Stimulated activated CD4-positive, alpha-beta T cell treated with anti-CD3 and anti-CD28 coated beads, TNF-alpha, amount 100 ng/mL, for 24 hours (primary cell): ENCODE data around the gene PTTG2.
"Not testable (repeated sequence)": the region's sequence is repeated elsewhere in the genome, so short reads cannot be mapped to it uniquely, and the experiment has no call there.

Experiments
- DNase-seq, 3 experiments: peaks; one replicate each; pipeline ENCODE4 v3.0.0-alpha.2; 2020; ENCODE audit warnings: low read depth in 3 of 3

PTTG2 gene

DNA sequence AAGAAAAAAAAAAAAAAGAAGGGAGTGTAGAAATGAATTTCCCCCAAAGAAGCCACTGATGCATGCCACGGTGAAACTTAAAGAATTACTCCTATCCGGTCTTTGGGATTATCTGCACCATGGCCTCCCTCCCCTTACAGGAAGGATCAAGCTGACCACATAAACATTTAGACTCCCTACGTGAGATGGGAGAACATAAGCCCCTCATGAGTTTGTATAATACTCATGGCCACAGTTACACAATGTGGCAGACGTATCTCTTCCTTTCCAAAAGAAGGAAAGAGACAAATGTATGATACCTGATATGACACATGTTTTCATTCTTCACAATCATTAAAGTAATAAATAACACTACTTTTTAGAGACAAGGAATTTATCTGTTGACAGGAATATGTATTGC is 3.3 kb upstream of the PTTG2 start:
- no peak for DNase-seq

DNA sequence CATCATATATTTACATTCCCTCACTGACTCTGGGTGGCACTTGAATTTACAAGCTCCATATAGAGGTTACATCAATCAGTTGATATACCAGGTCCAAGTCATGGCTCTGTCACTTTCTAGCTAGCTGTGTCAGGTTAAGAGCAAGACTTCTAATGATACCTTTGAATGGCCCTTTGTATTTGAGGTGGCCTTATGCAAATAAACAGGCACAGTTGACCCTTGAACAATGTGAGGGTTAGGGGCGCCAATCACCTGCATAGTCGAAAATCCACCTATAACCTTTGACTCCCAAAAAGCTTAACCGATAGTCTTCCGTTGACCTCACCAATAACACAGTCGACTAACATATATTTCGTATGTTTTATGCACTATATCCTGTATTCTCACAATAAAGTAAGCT is 1.3 kb upstream of the PTTG2 start:
- DNase-seq = no peak

DNA sequence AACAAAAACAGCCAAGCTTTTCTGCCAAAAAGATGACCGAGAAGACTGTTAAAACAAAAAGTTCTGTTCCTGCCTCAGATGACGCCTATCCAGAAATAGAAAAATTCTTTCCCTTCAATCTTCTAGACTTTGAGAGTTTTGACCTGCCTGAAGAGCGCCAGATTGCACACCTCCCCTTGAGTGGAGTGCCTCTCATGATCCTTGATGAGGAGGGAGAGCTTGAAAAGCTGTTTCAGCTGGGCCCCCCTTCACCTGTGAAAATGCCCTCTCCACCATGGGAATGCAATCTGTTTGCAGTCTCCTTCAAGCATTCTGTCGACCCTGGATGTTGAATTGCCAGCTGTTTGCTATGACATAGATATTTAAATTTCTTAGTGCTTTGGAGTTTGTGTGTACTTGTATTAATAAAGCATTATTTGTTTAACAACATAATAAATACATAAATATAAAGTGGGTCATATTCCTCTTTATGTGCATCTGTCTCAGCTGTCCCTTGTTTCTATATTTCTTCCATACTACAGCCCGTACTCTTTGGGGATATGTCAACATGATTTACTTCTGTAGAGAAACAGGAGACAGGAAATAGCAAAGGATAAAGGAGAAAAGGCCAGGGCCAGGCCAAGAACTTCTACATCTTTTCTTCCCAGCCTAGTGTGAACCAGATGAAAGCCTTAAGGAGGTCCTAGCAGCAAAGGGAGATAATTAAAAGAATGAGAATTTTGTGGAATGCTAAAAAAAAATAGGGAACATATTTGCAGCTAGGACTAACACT is 667 bp downstream of the PTTG2 start:
- no peak for DNase-seq

DNA sequence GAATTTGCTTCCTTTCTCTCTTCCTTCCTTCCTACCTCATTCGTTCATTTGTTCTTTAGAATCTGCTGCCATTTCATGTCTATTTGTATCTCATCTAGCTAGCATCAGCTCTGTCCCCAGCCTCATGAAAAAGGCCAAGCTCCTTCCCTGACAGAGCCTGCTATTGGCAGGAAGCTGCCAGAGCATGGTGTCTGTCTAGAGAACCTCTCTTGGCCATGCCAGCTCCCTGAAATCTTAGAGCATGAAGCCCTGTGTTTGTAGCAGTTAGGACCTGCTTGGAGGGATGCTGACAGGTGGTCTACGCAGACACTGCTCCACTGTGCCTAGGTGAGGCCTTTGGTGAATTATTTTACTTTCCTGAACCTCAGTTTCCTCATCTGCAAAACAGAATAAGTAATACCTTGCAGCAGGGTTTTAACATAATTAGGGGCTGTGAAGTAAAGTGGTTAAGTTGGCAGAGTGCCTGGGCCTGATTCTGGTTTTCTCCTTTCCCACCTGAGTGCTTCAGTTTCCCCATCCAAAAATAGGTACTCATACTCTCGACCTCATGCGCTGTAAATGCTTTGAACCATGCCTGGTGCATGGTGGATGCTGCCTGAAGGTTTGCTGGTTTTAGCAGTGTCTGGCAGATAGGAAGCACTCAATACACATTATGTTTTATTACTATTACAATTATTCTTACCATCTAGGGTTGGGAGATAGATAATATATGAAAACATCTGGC is 4.7 kb downstream of the PTTG2 start:
- no peak for DNase-seq

DNA sequence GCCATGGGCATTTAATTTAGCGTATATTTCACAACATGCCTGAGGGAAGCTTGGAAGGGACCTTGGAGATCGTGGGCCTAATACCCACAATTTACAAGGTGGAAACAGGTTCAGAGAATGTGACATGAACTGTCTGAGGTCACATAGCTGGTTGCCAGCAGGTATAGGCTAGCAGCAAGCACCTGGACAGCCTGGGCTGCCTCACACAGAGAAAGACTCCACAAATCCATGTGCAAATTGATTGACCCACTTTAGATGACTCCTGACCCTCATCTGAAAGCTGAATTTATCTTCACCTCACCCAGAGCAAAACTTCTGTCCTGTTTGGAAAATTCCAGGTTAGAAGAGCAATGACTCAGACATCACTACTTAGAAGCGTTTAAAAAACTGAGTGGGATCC is 5.8 kb downstream of the PTTG2 start:
- DNase-seq = no peak

DNA sequence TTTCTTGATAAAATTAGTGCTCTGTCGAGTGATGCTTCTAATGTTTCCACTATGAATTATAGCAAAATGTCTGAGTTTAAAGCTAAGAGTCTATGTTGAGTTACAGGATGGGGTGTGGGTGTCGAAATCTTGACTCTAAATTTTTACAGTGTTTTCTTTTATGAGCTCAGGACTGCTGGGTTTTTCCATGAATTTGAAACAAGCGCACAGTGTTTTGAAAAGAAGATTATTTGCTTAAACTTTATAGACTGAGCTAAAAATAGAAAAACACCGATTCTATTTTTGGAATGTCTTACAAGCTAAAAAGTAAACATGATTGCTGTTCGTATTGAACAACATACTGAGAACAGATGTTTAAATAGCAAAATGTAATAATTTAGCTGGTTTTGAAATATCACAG is 7.5 kb downstream of the PTTG2 start:
- no peak for DNase-seq

DNA sequence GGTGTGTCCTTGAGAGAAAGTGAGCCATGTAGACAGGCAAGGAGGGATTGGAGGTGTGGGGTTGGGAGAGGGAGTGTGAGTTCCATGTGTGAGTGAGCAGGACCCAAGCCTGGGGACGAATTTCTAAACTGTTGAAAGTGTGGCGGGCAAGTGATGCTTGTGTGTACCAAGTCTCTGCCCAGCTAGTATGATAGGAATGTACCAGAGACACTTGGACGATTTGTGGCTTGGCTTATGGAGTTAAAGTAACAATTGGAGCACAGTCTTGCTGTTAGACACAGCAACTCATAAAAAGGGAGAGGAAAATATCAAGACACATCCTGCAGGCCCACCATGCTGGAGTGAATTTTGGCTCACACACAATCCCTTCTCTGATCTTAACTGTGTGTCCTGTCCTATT is 8.5 kb downstream of the PTTG2 start:
- DNase-seq = no peak

DNA sequence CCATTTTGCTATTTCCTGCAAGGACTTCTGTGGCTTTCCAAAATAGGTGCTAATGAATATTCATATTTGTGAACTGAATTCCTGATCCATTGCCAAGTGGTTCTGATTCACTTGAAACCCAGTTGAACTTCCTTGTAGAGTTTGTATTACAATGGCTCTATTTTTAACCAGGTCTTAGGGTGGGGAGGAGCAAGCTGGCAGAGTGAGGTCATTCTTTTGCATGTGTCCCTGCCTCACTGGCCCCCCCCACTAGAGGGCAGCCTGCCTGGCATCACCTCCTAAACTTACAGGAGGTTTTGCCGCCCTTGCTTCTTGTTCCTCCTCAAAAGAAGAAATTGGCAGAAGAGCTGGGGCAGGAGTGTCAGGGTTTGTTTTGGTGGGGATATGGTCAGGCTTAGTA is 10.5 kb downstream of the PTTG2 start:
- DNase-seq = peak; percentile 24 to 63 (median 38)

DNA sequence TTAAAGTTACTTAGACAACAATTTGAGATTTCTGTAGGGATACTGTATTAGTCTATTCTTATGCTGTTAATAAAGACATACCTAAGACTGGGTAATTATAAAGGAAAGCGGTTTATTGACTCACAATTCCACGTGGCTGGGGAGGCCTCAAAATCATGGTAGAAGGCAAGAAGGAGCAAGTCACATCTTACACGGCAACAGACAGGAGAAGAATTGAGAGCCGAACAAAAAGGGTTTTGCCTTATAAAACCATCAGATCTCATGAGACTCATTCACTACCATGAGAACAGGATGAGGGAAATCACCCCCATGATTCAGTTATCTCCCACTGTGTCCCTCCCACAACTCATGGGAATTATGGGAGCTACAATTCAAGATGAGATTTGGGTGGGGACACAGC is 11.0 kb downstream of the PTTG2 start:
- no peak for DNase-seq

DNA sequence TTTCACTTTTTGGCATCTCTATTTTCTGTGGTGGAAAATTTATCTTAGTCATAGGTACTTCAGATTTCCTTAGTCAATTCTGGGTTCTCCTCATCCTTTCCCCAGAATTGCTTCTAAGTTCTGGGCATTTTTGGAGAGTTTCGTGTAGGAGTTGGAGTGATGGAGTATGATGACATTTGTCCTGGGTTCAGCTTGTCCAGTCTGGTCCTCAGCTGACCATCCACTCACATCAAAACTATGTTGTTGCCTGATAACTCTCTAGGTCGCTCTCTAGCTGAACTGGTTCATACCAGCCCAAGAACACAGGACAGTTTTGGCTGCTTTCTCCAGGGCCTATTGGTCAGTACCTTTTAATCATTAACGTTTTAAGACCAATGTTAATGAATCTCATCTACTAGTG is 13.2 kb downstream of the PTTG2 start:
- DNase-seq = no peak

DNA sequence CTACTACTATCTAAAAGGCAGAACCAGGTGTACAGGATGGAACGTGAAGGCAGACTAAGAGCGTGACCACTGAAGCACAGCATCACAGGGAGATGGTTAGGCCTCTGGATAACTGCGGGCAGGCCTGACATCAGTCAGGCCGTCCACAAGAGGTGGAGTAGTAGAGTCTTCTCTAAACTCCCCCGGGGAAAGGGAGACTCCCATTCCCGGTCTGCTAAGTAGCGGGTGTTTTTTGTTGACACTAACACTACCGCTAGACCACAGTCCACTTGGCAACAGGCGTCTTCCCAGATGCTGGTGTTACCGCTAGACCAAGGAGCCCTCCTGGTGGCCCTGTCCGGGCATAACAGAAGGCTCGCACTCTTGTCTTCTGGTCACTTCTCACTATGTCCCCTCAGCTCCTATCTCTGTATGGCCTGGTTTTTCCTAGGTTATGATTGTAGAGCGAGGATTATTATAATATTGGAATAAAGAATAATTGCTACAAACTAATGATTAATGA is 15.2 kb downstream of the PTTG2 start:
- not testable (repeated sequence) for DNase-seq

DNA sequence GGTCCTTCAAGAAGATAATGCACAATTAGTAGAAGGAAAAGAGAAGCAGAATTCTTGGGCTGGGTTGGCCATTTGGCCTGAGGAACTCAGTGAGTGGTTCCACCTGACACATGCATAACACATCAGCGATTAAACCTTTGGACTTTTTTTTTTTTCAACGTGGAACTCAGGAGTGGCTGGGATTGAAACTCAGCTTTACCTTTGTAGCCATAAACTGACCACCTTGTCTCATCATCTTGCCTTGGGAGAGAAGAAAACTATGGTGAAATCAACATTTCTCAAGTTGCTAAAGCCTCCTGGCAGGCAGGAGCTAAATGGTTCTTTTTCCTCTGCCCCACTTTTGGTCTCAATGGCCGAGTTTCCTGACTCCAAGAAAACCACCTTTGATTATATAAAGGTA is 16.3 kb downstream of the PTTG2 start:
- DNase-seq = no peak

DNA sequence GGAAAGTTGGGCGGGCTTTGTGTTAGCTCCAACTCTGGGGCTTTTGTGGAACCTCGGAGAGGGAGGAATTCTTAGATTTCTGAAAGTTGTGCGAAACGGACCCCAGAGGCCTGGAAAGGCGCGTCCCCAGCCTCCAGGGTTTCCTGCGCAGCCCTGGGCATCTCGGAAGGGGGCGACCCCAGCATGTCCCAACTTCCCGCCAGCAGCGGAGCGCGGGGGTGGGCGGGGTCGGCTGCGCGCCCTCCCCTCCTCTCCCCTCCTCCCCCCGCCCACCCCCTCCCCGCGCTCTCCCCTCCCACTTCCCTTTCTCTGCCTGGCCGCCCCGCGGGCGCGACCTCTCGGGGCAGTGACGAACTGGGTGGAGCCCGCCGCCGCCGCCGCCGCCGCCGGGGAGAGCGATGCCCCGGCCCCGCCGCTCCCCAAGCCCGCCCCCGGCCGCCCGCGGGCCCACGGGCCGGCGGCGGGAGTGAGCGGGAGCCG is 16.8 kb downstream of the PTTG2 start:
- DNase-seq = peak; percentile 33 to 77 (median 58)

DNA sequence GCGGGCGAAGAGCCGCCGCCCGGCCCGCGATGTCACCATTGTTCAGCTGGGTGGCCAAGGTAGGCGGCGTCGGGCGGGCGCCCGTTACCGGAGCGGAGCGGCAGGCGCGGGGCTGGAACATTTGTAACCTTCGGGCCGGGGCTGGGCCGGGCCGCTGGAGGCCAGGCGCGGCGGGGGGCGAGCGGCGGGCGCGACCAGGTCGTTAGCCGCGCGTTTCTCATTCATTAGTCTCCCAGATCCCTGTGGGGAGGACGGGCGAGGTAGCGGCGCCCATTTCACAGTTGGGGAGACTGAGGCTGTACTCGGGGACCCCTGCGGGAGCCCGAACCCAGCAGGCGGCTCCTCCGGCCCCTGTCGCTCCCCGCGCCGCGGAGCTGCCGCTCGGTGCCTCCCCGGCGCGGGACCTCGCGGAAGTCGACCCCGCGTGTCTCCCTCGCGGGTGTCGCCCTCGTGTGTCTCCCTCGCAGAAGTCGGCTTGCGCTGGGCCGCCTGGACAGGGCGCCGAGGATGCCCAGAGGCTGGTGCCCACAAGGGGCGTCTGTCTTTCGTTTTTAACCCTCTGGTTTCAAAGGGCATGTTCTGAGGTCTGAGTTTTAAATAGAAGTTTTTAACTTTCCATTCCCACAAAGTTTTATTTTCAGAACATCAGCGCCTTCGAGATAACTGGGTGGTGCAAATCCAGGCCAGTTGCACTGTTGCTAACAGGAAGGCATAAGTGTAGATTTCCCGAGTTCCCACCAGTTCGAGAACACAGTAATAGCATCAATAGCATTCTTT is 17.5 kb downstream of the PTTG2 start:
- DNase-seq = peak; percentile 40 to 67 (median 47)

DNA sequence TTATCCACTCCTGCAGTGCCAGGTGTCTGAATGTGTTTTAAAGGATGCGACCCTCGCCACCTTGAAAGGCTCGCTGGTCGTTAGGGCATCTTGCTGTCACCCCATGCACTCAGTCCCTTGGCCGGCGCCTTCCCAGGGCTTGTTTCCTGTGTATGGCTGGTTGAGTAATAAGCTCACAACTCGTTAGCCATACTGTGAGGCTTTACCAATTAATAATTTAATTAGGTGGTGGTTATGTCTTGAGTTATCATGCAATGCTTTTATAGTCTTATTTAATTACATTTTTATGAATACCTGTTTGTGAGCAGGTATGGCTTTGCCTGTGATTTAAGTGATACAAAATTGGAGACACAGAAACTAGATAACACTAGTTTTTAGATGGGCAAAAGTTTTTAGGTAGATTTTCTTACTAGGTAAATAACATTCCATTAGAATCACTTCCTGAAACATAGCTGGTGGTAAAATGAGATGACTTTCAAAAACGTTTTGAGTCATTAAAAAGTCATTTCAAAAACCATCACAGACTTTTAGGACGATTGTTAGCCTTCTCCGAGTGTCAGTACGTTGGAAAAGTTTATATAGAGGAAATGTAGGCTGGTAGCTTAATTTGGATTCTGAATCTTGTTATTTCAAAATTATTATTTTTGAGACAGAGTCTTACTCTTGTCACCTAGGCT is 18.2 kb downstream of the PTTG2 start:
- peak in 1 of 3 experiments; percentile 25 for DNase-seq

DNA sequence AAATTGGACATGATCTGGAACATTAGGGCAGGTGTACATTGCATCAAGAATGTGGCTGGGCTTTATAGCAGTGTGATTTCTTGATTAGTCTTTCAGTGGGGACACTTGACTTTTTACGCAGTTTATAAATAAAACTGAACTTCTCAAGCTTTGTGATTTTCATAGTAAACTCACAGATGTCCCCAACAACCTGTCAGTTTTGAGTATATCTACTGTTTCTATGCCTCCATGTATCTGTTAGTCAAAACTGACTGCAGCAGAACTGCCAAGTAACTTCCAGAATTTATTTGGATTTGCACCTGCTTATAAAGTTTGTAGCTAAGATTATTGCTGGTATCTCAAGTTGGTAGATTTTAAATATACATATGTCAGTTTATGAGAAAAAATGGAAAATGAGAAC is 20.0 kb downstream of the PTTG2 start:
- DNase-seq = no peak

DNA sequence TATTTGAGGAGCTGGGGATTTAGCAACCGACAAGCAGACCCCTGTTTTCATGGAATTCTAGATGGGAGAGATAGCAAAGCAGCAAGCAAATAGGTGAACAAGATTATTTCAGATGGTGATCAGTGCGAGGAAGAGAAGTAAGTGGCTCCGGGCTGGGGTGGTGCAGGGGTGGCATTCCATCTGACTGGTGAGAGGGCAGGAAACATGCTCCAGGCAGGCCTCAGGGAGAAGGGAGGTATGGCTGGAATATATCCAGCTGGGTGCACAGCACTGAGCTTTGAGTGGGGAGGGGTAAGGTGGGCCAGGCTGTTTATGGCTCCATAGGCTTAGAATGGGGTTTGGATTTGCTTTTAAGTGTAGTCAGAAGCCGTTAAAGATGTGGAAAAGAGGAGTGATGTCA is 21.2 kb downstream of the PTTG2 start:
- DNase-seq = no peak

DNA sequence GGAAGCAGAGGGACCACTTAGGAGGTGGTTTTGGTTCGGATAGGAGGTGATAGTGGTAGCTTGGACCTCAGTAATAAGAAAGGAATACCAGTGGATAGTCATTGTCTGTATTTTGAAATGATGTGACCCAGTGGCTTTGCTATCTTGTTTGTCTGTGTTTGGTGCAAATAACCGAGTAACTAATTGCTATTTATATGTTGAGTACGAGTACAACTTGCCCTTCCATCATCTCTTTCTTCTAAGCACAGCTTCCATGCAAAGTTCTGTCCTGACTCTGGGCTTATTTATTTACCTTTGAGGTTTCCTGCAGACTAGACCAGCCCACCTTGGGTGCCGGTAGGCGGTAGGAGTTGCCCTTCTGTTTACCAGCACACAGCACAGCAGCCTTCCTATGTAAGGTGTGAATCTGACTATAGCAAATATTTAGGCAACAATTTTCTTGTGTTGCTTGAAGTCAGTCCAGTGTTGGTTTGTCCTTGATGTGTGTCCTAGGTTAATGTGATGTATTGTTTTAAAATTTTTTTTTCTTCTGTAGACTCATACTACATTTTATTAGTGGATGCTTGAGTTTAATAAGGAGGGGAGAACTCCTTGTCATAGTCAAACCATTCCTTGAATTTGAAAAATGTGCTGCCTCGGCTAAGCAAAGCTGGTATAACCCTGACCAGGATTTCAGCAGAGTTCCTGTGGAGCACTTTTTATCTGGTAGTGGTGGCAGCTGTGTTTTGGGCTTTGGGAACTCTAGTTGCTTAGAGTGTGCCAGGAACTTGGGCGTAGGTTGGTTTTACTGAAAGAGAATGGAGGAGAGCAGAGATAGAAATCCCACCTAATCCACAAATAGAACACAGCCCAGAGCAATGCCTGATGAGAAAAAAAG is 21.9 kb downstream of the PTTG2 start:
- no peak for DNase-seq

DNA sequence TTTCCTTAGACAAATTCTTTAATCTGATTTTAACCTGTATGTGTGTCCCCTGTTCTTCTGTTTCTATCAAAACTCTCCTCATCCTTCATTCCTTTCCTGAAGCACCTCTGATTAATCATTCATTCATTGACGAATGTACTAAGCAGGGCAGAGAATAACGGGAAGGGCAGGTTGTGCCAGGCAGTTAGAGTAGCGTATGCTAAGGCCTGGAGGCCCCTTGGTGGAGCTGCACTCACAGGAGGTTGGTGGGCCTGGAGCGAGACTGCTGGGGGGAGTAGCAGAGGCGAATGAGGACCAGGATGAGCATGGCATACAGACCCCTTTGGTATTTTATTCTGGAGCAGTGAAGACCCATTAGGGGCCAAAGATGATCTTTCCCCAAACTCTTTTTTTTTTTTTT is 22.5 kb downstream of the PTTG2 start:
- DNase-seq = no peak

DNA sequence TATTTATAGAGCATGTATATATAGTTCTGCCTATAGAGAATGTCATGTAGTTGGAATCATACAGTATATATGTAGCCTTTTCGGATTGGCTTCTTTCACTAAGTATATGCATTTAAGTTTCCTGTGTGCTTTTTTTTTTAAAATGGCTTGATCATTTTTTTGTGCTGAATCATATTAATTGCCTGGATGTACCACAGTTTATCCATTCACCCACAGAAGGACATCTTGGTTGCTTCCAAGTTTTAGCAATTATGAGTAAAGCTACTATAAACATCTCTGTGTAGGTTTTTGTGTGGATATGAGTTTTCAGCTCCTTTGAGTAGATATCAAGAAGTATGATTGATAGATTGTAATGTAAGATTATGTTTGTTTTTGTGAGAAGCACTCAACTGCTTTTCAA is 23.8 kb downstream of the PTTG2 start:
- no peak for DNase-seq
